Activated T-helper 17 cell treated with anti-CD3 and anti-CD28 coated beads, Interleukin-2, amount 50 U/mL, for 72 hours (primary cell): ENCODE measurements around the gene TOR2A. TPM values are rescaled to one million over a fixed set of nuclear protein-coding genes. Genes with fewer than 3 reads are reported as not detected.

Experiments
- ATAC-seq: fragments of 150-1000 bp; cut with Tn5 transposase; replicated peaks from 2 replicates; pipeline ENCODE4 v1.10.0; 2021; ENCODE audit warnings: mild to moderate bottlenecking, moderate library complexity
- H3K27ac Mint-ChIP-seq: one replicate; pipeline ENCODE4 v1.8.0; 2022; ENCODE audit warnings: mixed read lengths
- H3K27me3 Mint-ChIP-seq: one replicate; pipeline ENCODE4 v1.8.0; 2022; ENCODE audit warnings: mixed read lengths
- H3K36me3 Mint-ChIP-seq: one replicate; pipeline ENCODE4 v1.8.0; 2022; ENCODE audit warnings: low read depth, mild to moderate bottlenecking, mixed read lengths
- H3K4me1 Mint-ChIP-seq: one replicate; pipeline ENCODE4 v1.8.0; 2022; ENCODE audit warnings: mixed read lengths
- H3K4me3 Mint-ChIP-seq: one replicate; pipeline ENCODE4 v1.8.0; 2022; ENCODE audit warnings: mild to moderate bottlenecking, mixed read lengths
- H3K9me3 Mint-ChIP-seq: one replicate; pipeline ENCODE4 v1.8.0; 2022; ENCODE audit warnings: mixed read lengths
- total RNA-seq, 2 donors: library from RNA; stranded (reverse); gene quantifications; one replicate each; pipeline ENCODE4 v1.2.3, GENCODE V29; 2022

TOR2A gene
- total RNA-seq, 2 donors from 2014 or later, result 8.5 to 15.7 TPM

DNA sequence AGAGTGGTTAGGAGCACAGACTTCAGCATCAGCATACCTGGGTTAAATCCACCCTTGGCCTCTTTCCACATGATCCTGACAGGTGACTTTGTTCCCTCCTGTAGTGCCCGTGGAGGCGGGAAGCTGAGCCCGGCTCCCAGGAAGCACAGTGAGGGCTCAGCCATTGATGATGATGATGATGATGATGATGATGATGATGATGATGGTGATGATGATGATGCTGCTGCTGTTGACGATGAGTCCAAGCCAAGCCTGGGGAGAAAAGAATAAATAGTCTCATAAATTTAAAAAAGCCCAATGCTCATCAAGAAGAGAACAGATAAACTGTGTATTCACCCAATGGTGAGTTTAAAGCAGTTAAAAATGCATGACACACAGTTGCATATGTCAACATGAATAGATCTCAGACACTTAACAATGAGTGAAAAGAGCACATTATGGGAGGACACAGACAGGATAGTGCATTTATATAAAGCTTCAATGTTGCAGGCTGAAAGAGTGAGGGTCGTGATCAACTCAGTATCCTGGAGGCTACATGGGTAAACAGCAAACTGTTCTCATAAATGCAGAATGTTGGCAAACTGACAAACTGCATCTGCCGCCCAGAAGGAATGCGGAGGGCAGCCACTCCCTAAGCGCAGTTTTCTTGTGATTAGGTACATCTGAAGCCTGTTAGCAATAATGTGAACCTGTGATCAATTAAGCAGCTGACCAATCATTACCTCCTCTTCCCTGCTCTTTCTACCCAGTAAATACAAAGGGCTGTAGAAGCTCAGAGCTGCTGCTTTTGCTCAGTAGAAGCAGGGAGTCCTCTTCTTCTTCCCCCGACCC lies 40.0 kb downstream of the TOR2A start:
- no peak overlapping the region for H3K4me3 Mint-ChIP-seq
- H3K36me3 Mint-ChIP-seq, result no peaks in the 10 kb centered on the region
- H3K27me3 Mint-ChIP-seq, result no peaks in the 10 kb centered on the region
- no peaks in the 10 kb centered on the region for H3K9me3 Mint-ChIP-seq
- peak overlapping the region; percentile 17 for H3K27ac Mint-ChIP-seq
- ATAC-seq, result no peak
- H3K4me1 Mint-ChIP-seq, result peaks cover 10% of the 10 kb centered on the region

DNA sequence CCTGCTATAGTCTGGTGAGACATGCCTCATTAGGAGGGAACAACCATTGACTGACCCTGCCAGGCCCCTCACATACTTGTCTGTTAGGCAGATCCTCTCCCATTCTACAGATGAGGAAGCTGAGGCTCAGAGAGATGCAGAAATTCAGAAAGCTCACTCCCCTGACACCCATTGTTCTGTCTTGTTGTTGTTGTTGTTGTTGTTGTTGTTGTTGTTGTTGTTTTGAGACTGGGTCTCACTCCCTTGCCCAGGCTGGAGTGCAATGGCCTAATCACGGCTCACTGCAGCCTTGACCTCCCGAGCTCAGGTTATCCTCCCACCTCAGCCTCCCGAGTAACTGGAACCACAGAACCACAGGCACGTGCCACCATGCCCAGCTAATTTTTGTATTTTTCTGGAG lies 41.4 kb downstream of the TOR2A start:
- H3K4me3 Mint-ChIP-seq, result no peak overlapping the region
- H3K27me3 Mint-ChIP-seq, result no peaks in the 10 kb centered on the region
- H3K9me3 Mint-ChIP-seq, result no peaks in the 10 kb centered on the region
- ATAC-seq, result no peak
- H3K4me1 Mint-ChIP-seq, result no peaks in the 10 kb centered on the region
- H3K36me3 Mint-ChIP-seq, result no peaks in the 10 kb centered on the region
- H3K27ac Mint-ChIP-seq, result no peak overlapping the region

DNA sequence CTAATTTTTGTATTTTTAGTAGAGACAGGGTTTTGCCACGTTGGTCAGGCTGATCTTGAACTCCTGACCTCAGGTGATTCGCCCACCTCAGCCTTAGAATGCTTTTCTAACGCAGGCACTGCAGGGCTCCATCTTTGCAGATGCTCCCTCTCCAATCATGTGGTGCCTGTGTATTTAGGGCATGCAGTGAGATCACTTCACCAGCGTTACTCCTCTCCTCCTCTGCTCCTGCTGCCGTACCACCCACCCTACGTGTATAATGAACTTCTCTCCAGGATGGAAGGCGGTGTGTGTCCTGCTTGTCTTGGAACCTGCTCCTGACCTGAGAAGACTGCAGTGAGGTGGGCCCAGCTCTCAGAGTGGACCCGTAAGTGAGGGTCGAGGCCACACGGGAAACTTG lies 42.0 kb downstream of the TOR2A start:
- ATAC-seq, result no peak
- H3K4me1 Mint-ChIP-seq, result no peaks in the 10 kb centered on the region
- no peak overlapping the region for H3K27ac Mint-ChIP-seq
- no peak overlapping the region for H3K4me3 Mint-ChIP-seq
- no peaks in the 10 kb centered on the region for H3K27me3 Mint-ChIP-seq
- H3K9me3 Mint-ChIP-seq, result no peaks in the 10 kb centered on the region
- H3K36me3 Mint-ChIP-seq, result no peaks in the 10 kb centered on the region

DNA sequence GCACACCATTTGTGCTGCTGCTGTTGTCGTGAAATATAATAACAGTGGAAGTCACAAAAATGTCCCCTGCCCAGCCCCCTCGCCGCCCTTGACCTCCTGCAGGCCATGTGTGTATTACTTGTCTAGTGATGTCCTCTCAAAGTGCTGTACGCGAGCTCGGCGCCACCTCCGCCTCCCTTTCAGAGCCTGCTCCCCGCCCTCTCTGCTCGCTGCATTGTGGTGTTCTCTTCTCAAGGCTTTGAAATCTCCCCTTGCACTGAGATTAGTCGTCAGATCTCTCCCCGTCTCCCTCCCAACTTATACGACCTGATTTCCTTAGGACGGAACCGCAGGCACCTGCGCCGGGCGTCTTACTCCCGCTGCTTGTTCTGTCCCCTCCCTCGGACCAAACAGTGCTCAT lies 43.0 kb downstream of the TOR2A start:
- H3K27ac Mint-ChIP-seq, result no peak overlapping the region
- H3K9me3 Mint-ChIP-seq, result no peaks in the 10 kb centered on the region
- no peaks in the 10 kb centered on the region for H3K4me1 Mint-ChIP-seq
- H3K36me3 Mint-ChIP-seq, result no peaks in the 10 kb centered on the region
- no peak for ATAC-seq
- no peak overlapping the region for H3K4me3 Mint-ChIP-seq
- no peaks in the 10 kb centered on the region for H3K27me3 Mint-ChIP-seq

DNA sequence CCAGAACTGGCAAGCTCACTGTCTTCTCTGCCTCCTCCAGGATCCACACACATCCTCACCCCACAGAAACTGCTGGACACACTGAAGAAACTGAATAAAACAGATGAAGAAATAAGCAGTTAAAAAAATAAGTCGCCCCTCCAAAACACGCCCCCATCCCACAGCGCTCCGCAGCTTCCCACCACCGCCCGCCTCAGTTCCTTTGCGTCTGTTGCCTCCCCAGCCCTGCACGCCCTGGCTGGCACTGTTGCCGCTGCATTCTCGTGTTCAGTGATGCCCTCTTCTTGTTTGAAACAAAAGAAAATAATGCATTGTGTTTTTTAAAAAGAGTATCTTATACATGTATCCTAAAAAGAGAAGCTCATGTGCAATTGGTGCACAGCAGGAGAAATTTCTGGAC lies 44.4 kb downstream of the TOR2A start:
- Mint-ChIP-seq H3K9me3 (no peaks in the 10 kb centered on the region), H3K4me3 (no peak overlapping the region), H3K27me3 (no peaks in the 10 kb centered on the region), H3K4me1 (no peaks in the 10 kb centered on the region), H3K27ac (no peak overlapping the region), H3K36me3 (no peaks in the 10 kb centered on the region)
- ATAC-seq, result no peak

DNA sequence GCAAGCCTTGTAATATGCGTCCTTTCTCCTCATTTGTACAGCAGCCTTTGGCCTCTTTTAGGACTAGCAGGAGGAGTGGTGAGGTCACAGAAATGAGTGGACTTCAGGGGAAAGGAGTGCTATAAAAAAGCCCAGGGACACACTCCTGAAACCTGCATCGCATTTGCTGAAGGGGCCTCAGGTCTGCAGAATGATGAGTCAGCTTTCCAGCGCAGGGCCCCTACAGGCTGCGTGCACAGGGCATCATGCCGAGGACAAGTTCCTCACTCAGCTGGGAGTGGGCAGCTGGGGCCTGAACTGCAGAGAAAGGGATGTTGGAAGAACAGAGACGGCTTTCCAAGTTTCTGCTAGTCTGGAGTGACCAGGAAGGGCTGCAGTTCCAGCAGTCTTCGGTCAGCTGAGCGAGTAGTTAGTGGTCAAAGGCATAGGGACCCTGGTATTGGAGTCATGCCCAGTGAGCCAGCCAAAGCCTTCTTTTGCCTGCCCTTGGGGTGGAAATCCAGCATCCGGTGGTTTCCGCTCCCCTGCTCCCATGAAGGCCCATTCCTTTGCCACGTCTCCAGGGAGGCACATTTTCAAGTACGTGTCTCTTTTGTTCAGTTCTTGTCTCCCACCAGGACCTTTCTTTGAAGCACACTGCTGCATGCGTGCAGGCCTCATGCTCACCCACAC lies 45.6 kb downstream of the TOR2A start:
- no peak overlapping the region for H3K27ac Mint-ChIP-seq
- no peaks in the 10 kb centered on the region for H3K36me3 Mint-ChIP-seq
- no peak for ATAC-seq
- H3K9me3 Mint-ChIP-seq, result no peaks in the 10 kb centered on the region
- H3K4me3 Mint-ChIP-seq, result no peak overlapping the region
- no peaks in the 10 kb centered on the region for H3K27me3 Mint-ChIP-seq
- no peaks in the 10 kb centered on the region for H3K4me1 Mint-ChIP-seq

DNA sequence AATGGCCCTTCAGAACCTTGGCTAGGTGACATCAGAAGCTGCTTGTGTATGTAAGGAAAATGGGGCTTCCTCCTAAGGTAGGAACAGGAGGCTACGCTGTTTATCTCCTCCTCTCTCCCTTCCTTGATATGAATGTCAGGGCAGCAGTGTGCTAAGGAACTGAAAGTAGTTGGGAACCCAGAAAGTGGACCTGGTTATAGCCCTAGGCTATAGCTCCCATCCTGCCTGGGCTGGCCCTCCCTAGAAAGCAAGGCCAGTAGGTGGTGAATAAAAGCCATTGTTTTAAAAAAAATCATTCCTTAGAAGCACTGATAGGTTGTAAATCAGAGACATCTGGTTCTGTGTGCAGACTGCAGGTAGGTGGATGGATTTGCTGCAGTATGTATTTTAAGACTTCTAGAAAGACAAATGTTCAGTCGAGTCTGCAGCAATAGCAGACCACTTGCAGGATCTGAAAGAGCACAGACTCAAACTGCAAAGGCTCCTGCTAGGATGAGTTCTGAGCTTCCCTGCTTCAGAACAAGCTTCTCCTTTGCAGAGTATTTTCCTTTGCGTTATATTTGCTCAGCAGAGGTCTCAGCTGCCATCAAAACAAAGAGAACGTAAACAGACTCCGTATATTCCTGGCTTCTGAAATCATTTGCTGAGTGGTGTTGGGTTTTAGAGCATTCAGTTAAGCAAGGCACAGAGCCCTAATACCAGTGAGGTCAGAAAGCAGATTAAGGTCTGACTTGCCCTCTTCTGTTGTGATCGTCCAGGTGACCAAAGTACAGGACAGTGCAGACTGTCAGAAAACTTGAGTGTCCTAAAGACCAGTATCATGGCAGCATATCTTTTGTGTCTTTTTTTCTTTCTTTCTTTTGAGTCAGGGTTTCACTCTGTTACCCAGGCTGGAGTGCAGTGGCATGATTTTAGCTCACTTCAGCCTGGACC lies 48.4 kb downstream of the TOR2A start:
- Mint-ChIP-seq H3K27ac (no peak overlapping the region), H3K27me3 (no peaks in the 10 kb centered on the region), H3K4me3 (no peak overlapping the region), H3K36me3 (no peaks in the 10 kb centered on the region), H3K9me3 (no peaks in the 10 kb centered on the region), H3K4me1 (no peaks in the 10 kb centered on the region)
- ATAC-seq, result no peak

DNA sequence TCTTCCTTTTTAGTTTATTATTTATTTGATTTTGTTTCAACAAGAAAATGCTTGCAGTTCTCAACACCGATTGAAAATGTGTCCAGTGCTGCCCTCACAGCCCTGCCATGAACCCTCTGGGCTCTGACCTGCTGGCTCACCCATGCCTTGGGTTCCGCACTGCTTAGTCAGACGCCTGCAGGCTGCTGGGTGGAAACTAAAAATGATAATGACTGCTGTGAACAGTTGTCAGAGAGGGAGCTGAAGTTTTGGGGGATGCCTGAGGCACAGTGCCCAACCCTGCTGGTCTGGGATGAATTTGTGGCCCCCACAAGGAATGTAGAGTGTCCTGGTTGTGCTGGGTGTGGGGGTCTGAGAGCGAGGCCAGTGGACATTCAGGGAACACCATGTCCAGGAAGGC lies 50.5 kb downstream of the TOR2A start:
- Mint-ChIP-seq H3K4me3 (no peak overlapping the region), H3K27ac (no peak overlapping the region), H3K27me3 (no peaks in the 10 kb centered on the region), H3K4me1 (no peaks in the 10 kb centered on the region), H3K36me3 (no peaks in the 10 kb centered on the region), H3K9me3 (no peaks in the 10 kb centered on the region)
- ATAC-seq, result no peak

DNA sequence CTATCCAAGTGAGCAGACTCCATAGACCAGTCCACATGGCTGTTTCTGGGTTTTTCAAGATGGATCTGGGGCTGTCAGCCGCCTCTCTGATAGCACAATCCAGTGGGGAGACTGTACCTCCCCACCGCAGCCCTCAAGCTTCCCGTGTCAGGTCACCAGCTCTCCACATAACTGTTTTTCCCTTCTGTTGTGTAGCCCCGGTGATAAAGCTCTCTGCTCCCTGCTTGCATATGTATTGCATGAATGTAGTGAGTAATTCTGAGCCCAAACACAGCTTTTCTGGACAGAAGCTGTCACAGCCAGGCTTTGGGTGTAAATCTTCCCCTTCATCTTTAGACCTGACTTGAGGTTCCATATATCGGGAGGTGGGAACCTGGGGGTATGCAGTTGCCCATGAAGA lies 51.4 kb downstream of the TOR2A start:
- H3K4me3 Mint-ChIP-seq, result no peak overlapping the region
- no peaks in the 10 kb centered on the region for H3K27me3 Mint-ChIP-seq
- no peaks in the 10 kb centered on the region for H3K9me3 Mint-ChIP-seq
- no peaks in the 10 kb centered on the region for H3K4me1 Mint-ChIP-seq
- no peaks in the 10 kb centered on the region for H3K36me3 Mint-ChIP-seq
- no peak for ATAC-seq
- H3K27ac Mint-ChIP-seq, result no peak overlapping the region

DNA sequence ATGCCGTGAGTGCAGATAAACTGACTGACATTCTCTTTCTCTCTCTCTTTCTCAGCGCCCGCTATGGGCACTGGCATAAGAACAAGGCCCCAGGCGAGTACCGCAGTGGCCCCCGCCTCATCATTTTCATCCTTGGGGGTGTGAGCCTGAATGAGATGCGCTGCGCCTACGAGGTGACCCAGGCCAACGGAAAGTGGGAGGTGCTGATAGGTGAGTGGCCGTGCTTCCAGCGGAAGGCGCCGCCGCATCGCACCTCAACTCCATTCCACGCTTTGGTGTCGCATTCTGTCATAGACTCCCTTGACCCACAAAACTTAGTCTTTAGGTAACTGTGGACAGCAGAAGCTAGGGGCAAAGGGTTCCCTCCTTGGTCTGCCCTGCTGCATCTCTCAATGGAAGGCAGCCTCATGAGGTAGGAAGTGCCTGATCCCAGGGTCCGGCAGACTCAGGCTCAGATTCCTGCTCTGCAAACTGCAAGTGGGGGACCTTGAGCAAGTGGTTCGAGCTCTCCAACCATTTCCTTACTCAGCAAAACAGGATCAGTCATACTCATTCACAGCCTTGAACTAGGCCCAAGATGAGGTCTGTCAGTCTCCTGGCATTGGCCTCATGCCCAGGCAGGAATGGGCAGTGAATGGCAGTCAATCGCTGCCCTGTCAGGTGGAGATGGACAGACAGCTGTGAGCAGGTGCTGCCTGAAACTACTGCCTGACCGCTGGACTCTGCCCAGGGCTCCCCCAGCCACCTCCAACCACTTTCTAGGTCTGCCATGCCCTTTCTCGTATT lies 52.5 kb downstream of the TOR2A start:
- Mint-ChIP-seq H3K27me3 (no peaks in the 10 kb centered on the region), H3K9me3 (no peaks in the 10 kb centered on the region), H3K36me3 (no peaks in the 10 kb centered on the region), H3K4me1 (no peaks in the 10 kb centered on the region), H3K27ac (no peak overlapping the region), H3K4me3 (no peak overlapping the region)
- ATAC-seq, result no peak

Other genes starting within 250 kb of the TOR2A start
- gene STXBP1, start 123.0 kb downstream of the TOR2A start, total RNA-seq, result 10 to 100 TPM; 14.7 to 17.1 TPM
- under 1 TPM in 1 of 2 donors, not detected in 1; 0.13 TPM for gene CFAP157, start 28.3 kb downstream of the TOR2A start, total RNA-seq
- gene PTRH1, start 19.6 kb downstream of the TOR2A start, total RNA-seq, result 10 to 100 TPM in 1 of 2 donors, 1 to 10 TPM in 1; 6.5 to 13.5 TPM
- 1 to 10 TPM; 1.8 to 2.0 TPM for gene TTC16, start 19.2 kb downstream of the TOR2A start, total RNA-seq
- gene SH2D3C, start 43.4 kb upstream of the TOR2A start, total RNA-seq, result 10 to 100 TPM; 27.6 to 46.8 TPM
- gene CDK9, start 50.7 kb upstream of the TOR2A start, total RNA-seq, result 10 to 100 TPM; 82.8 to 94.2 TPM
- gene FPGS, start 67.6 kb upstream of the TOR2A start, total RNA-seq, result 10 to 100 TPM; 56.7 to 95.6 TPM
- 10 to 100 TPM in 1 of 2 donors, 1 to 10 TPM in 1; 10.0 to 18.7 TPM for gene ENG, start 119.4 kb upstream of the TOR2A start, total RNA-seq
- gene AK1, start 142.4 kb upstream of the TOR2A start, total RNA-seq, result 10 to 100 TPM; 23.2 to 79.0 TPM
- 100 to 1,000 TPM in 1 of 2 donors, 10 to 100 TPM in 1; 61.7 to 124 TPM for gene ST6GALNAC6, start 164.3 kb upstream of the TOR2A start, total RNA-seq
- 10 to 100 TPM; 19.6 to 19.8 TPM for gene ST6GALNAC4, start 181.7 kb upstream of the TOR2A start, total RNA-seq
- 1 to 10 TPM; 2.6 to 3.7 TPM for gene PIP5KL1, start 195.5 kb upstream of the TOR2A start, total RNA-seq
- gene DPM2, start 202.6 kb upstream of the TOR2A start, total RNA-seq, result 10 to 100 TPM; 29.4 to 54.5 TPM
- gene EEIG1, start 245.7 kb upstream of the TOR2A start, total RNA-seq, result 10 to 100 TPM; 29.6 to 37.8 TPM